Measurements from ENCODE around the gene SLC51A.
"Not testable (repeated sequence)": the region's sequence is repeated elsewhere in the genome, so short reads cannot be mapped to it uniquely, and the experiment has no call there.

Gene SLC51A

DNA sequence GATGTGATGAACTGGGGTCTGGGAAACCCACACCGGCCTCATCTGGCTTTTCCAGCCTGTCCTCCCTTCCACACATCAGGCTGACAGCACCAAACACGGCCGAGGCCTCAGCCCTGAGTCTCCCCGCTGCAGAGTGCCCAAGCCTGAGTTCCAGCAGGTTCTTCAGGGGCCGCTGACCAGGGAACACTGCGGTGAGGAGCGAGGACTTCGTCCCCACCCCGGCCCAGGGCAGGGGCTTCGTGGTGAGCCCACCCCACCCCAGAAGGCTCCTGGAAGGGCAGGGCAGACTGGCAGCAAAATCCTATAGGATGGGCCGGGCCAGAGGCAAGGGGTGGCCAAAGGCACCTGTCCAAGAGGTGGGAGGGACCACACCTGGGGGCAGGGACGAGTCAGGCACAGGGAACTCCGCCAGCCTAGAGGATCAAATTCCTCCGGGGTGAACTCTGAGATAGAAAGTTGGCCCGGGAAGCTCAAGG lies at the start of gene SLC51A:
TSS of gene SLC51A (plus strand) at position 446 of the 476 bp plus-strand sequence. CDS start 179 bp downstream, outside the sequence.
- DNase-seq (ENCODE audit: low read depth in 2 of 2), result no peak

DNA sequence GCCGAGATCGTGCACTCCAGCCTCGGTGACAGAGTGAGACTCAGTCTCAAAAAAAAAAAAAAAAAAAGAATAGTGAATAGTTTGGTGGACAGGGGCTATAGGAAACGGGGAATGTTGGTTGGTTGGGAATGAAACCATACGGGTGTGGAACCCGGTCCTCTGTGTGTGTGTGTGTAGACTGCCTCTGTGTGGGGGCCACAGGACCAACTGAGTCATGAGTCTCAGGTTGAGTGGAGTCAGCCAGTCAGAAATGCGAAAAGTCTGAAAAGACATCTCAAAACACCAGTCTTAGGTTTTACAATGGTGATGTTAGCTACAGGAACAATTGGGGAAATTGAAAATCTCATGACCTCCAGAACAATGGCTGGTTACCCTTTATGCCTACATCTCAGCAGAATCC lies 49.6 kb upstream of the SLC51A start:
- peak in 1 of 2 donors; percentile 24 for DNase-seq (ENCODE audit: low read depth in 2 of 2)

DNA sequence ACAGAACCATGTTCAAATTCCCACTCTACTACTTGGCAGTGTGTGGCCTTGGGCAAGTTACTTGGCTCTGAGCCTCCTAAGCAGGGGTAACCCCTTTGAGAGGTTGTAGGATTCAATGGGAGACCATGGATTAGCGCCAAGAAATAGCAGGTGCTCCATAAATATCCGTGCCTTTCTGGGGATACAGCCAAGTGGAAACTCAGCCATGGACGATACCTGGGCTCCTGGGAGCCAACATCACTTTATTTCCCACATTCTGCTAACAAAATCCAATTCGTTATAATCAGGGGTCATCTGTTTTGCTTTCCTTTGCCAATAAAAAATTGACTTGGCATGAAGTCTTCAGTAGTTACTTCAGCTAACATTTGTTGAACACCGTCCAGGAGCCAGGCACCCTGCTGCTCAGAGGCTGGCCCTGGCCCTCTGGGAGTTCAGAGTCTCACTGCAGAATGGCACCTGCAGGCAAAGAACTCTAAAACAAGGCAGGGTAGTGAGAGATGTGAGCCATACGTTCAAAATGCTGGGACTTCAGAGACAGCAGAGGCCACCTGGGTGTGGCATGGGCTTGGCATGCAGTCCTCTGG lies 47.4 kb upstream of the SLC51A start:
- no peak for DNase-seq (ENCODE audit: low read depth in 2 of 2)

- no peak for DNase-seq (ENCODE audit: low read depth in 2 of 2)
These were observed 46.5 kb upstream of the SLC51A start for GRCh38 chr3:196169836-196170240.

GRCh38 chr3:196170296-196170695 lies 46.0 kb upstream of the SLC51A start:
- not testable (repeated sequence) for DNase-seq (ENCODE audit: low read depth in 2 of 2)

DNA sequence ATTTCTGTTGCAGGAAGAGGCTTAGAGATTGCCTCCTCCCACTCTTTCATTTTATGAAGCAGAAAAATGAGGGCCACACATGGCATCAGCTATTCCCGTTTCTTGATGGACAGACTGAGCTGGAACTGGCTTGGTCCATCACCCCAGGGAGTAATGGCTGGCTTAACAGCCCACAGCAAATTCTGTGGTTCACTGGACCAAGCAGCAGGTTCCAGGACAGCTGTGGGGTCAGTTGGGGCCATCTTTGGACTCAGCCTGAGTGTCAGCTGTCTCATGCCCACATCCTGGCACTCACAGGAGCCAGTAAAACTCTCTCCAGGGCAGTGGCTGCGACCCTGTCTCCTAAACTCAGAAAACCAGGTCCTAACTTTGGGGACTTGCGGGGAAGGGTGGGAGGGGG lies 41.7 kb upstream of the SLC51A start:
- no peak for DNase-seq (ENCODE audit: low read depth in 2 of 2)

- no peak for DNase-seq (ENCODE audit: low read depth in 2 of 2)
These were observed 41.2 kb upstream of the SLC51A start for GRCh38 chr3:196175116-196175625.

GRCh38 chr3:196175722-196176121 lies 40.6 kb upstream of the SLC51A start:
- DNase-seq (ENCODE audit: low read depth in 2 of 2), result no peak

GRCh38 chr3:196177567-196177966 lies 38.8 kb upstream of the SLC51A start:
- no peak for DNase-seq (ENCODE audit: low read depth in 2 of 2)

- DNase-seq (ENCODE audit: low read depth in 2 of 2), result no peak
These were observed 38.4 kb upstream of the SLC51A start for GRCh38 chr3:196177967-196178366.

DNA sequence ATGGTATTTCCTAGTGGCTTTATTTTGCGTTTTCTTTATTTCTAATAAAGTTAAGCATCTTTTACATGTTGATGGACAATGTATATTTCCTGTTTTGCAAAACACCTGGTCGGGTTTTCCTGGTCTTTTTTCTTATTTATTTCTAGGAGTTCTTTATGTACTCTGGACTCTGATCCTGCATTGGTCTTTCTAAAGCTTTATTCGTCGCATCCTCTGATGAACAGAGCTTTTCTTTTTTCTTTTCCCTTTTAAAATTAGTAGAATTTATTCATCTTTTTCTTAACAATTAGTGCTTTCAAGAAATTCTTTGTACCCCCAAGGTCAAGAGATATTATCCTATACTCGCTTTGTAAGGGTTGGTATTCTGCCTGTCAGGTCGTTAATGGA lies 37.3 kb upstream of the SLC51A start:
- DNase-seq (ENCODE audit: low read depth in 2 of 2), result no peak

DNA sequence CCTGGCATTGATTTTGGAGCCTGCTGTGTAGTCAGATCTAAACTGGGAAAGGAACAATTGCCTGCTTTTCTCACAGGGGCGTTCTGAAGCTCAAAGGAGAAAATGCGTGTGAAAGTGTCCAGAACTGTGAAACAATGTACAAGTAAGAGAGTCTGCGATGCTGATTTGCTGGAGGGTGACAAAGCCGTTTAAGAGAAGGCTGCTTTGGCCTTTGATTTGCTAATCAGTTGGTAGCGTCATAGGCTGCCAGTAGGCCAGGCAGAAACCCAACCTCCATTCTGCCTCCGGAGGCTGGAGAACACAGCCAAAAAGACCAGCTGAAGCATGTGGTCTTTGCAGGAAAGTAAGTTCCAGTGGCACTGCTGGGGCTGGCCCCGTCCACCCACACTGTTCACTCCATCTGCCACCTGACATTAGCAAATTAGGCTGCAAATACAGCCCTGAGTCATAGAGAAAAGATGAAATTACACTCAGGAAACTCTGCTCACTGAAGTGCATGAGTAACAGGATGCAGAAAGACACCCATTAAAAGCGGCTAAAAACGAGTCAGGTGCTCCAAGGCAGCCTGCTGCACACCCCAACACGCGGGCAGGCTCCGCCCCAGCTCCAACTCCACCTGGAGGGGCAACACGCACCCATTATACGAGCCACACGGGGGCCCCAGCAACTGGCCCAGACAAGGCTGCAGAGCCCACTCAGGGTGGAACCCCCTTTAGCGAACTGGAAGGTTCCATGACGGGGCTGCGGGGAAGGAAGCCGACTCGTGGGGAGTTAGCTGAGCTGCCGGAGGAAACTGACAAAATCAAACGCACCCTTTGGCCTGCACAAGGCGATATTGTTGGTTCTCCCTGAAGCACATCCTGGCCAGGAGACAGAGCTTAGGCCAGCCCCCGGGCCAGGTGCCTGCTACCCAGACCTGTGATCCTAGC lies 36.7 kb upstream of the SLC51A start:
- peak; percentile 81 to 82 for DNase-seq (ENCODE audit: low read depth in 2 of 2)

- DNase-seq (ENCODE audit: low read depth in 2 of 2), result no peak
These were observed 36.0 kb upstream of the SLC51A start for GRCh38 chr3:196180346-196180745.

DNA sequence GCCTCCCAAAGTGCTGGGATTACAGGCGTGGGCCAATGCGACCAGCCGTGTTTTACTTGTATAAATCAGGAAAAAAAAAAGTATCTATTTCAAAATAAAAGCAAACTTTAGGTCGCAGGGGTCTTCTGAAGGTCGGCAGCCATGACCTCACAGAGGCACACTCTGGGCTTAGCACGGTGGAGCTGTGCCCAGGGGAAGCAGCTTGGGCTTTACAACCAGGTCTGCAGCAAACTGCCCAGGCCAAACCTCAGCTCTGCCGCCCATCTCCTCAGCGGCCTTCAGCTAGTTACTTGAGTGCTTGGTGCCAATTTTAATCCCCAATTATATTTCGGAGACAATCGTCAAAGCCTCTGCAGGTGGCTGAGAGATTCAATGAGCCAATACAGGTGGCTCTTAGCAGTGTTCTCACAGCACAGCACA lies 35.2 kb upstream of the SLC51A start:
- DNase-seq (ENCODE audit: low read depth in 2 of 2), result no peak

DNA sequence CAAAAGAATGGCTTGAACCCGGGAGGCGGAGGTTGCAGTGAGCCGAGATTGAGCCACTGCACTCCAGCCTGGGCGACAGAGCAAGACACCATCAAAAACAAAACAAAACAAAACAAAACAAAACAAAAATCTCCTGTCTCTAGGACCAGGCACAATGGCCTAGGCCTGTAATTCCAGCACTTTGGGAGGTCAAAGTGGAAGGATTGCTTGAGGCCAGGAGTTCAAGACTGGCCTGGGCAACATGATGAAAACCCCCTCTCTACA lies 32.2 kb upstream of the SLC51A start:
- DNase-seq (ENCODE audit: low read depth in 2 of 2), result not testable (repeated sequence)

DNA sequence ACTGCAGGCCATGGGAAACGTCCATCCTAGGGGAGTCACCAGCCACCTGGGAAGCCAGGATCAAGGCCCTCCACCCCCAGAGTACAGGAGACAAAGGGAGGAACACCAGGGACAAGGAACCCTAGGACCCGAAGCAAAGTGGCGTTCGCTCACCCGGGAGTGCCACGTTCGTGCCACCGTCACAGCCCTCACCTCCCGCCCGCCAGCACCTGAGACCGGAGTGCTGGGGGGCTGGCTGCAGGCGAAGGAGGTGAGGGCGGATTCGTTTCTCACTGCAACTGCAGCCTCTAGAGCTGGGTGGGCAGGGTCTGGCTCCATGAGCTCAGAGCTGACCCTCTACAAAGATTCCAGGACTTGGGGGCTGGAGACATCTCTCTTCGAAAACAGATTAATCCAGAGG lies 31.5 kb upstream of the SLC51A start:
- no peak for DNase-seq (ENCODE audit: low read depth in 2 of 2)

DNA sequence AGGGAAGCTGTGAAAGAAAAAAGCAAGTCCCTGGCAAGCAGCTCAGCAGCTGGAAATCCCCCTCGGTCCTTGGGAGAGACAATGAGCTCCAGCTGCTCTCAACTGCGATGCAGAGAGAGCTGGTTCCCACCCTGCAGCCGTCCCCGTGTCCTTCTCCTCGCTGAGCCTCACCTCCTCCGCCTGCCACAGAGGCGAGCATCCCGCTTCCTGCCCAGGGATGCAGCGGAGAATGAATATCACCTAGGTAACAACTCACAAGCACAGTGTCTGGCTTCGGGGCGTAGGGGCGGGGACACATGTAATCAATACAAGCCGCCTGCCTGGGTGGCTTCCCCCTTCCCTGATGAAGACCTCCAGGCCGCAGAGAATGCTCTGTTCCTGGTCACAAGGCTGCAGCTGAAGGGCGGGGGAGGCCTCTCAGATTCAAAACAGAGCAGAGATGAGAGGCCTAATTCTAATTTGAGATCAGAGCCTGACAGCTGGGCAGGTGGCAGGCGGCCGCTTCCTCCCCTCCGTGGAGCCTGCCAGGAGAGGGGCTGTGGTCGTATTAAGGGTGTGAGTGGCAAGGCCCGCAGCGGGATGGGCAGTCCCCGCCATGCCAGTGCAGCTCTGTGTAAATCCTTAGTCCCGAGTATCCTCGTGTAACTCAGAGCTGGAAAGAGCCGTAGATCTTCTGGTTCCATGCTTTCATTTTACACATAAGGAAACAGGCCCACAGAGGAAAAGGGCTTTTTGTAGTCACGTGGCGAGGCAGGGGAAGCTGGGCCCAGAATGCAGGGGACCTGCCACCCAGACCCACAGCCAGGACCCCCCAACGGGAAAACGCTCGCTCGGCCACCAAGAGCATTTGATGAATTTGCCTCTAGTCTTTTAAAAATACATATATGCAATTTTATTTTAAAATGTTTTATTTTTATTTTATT lies 29.4 kb upstream of the SLC51A start:
- no peak for DNase-seq (ENCODE audit: low read depth in 2 of 2)

GRCh38 chr3:196189566-196190347 lies 26.6 kb upstream of the SLC51A start:
- no peak for DNase-seq (ENCODE audit: low read depth in 2 of 2)

- peak; percentile 32 to 34 for DNase-seq (ENCODE audit: low read depth in 2 of 2)
These were observed 24.3 kb upstream of the SLC51A start for GRCh38 chr3:196192036-196192523.

- DNase-seq (ENCODE audit: low read depth in 2 of 2), result no peak
These were observed 23.7 kb upstream of the SLC51A start for GRCh38 chr3:196192524-196193051.

Data from stimulated activated CD8-positive, alpha-beta memory T cell treated with anti-CD3 and anti-CD28 coated beads, Interleukin-2, amount 100 ng/mL, for 48 hours (primary cell).